GM19438 (cell line): ENCODE data around the gene AP1S2.
"Not testable (repeated sequence)": the region's sequence is repeated elsewhere in the genome, so short reads cannot be mapped to it uniquely, and the experiment has no call there.

Experiments
- ATAC-seq: cut with Tn5 transposase; IDR thresholded peaks from one replicate; pipeline ENCODE4 v1.9.1; 2021; ENCODE audit warnings: low read depth; ENCODE audit not compliant: unreplicated experiment

Gene AP1S2

GRCh38 chrX:15855568-15856221, 1.1 kb upstream of the AP1S2 start:
- ATAC-seq = no peak

- ATAC-seq = peak; percentile 38
Observed at GRCh38 chrX:15854080-15854655, 445 bp downstream of the AP1S2 start.

- no peak for ATAC-seq
Observed at GRCh38 chrX:15853586-15854079, 980 bp downstream of the AP1S2 start.

GRCh38 chrX:15849555-15849954, 5.1 kb downstream of the AP1S2 start:
- no peak for ATAC-seq

GRCh38 chrX:15848576-15848975, 6.0 kb downstream of the AP1S2 start:
- ATAC-seq = no peak

- no peak for ATAC-seq
Observed at GRCh38 chrX:15843960-15844359, 10.7 kb downstream of the AP1S2 start.

GRCh38 chrX:15841853-15842516, 12.6 kb downstream of the AP1S2 start:
- no peak for ATAC-seq

- no peak for ATAC-seq
Observed at GRCh38 chrX:15838017-15838416, 16.6 kb downstream of the AP1S2 start.

GRCh38 chrX:15834827-15835595, 19.6 kb downstream of the AP1S2 start:
- ATAC-seq = no peak

GRCh38 chrX:15834053-15834452, 20.6 kb downstream of the AP1S2 start:
- ATAC-seq = no peak

GRCh38 chrX:15831347-15831746, 23.3 kb downstream of the AP1S2 start:
- ATAC-seq = not testable (repeated sequence)

GRCh38 chrX:15829217-15829616, 25.4 kb downstream of the AP1S2 start:
- ATAC-seq = no peak

GRCh38 chrX:15825936-15826335, 28.7 kb downstream of the AP1S2 start:
- ATAC-seq = no peak

- no peak for ATAC-seq
Observed at GRCh38 chrX:15822922-15823321, 31.7 kb downstream of the AP1S2 start.

- ATAC-seq = no peak
Observed at GRCh38 chrX:15820106-15821073, 34.2 kb downstream of the AP1S2 start.

- ATAC-seq = no peak
Observed at GRCh38 chrX:15816886-15817285, 37.7 kb downstream of the AP1S2 start.

GRCh38 chrX:15816438-15816809, 38.2 kb downstream of the AP1S2 start:
- no peak for ATAC-seq

GRCh38 chrX:15815779-15816437, 38.7 kb downstream of the AP1S2 start:
- peak; percentile 90 for ATAC-seq

- no peak for ATAC-seq
Observed at GRCh38 chrX:15814771-15815365, 39.7 kb downstream of the AP1S2 start.
